ENCODE results near the gene CHRNA1.

CHRNA1 gene

DNA sequence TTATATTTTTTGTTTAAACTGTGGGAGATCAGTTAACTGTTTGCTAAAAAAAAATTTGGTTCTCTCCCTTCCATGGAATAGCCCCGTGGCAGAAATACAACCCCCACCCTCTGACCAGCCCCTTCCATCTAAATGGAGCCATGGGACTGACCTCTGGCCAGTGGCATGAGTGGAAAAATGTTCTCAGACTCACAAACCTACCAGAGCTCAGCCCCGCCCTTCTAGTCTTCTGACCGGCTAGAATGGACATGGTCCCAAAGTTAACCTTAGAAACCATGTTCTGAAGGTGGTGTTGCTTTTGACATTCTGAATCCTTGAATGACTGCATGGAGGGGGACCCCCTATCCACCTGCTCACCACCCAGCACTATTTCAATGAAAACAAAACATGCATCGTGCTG, 1.3 kb upstream of the CHRNA1 start:
- H3K27ac ChIP-seq (ENCODE audit: low read depth, low read length): no peak overlapping the region
- H3K27me3 ChIP-seq (ENCODE audit: control insufficient read depth, low read length): peaks cover 15% of the 10 kb centered on the region
- H3K9me3 ChIP-seq (ENCODE audit: control insufficient read depth, insufficient read depth, low read length): no peaks in the 10 kb centered on the region
- H3K79me2 ChIP-seq (ENCODE audit: control insufficient read depth, low read length): no peaks in the 10 kb centered on the region
- H4K20me1 ChIP-seq (ENCODE audit: control insufficient read depth, insufficient read depth, low read depth, low read length): no peaks in the 10 kb centered on the region
- no peaks in the 10 kb centered on the region for H3K36me3 ChIP-seq (ENCODE audit: control insufficient read depth, low read length)
- H3K4me3 ChIP-seq (ENCODE audit: low read length): no peak overlapping the region
- no peak overlapping the region for H3K4me2 ChIP-seq (ENCODE audit: low read length)
- H3K9me2 ChIP-seq (replicated peaks; ENCODE audit: control insufficient read depth, low read length): no peaks in the 10 kb centered on the region
- H3F3A ChIP-seq (ENCODE audit: control insufficient read depth, insufficient read depth): no peaks in the 10 kb centered on the region
- H3K4me1 ChIP-seq (ENCODE audit: control insufficient read depth, low read length): no peaks in the 10 kb centered on the region
- TF ChIP-seq, protein P1, sequence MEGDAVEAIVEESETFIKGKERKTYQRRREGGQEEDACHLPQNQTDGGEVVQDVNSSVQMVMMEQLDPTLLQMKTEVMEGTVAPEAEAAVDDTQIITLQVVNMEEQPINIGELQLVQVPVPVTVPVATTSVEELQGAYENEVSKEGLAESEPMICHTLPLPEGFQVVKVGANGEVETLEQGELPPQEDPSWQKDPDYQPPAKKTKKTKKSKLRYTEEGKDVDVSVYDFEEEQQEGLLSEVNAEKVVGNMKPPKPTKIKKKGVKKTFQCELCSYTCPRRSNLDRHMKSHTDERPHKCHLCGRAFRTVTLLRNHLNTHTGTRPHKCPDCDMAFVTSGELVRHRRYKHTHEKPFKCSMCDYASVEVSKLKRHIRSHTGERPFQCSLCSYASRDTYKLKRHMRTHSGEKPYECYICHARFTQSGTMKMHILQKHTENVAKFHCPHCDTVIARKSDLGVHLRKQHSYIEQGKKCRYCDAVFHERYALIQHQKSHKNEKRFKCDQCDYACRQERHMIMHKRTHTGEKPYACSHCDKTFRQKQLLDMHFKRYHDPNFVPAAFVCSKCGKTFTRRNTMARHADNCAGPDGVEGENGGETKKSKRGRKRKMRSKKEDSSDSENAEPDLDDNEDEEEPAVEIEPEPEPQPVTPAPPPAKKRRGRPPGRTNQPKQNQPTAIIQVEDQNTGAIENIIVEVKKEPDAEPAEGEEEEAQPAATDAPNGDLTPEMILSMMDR (IDR thresholded peaks at IDR 0.05; ENCODE audit: low read depth, low read length, poor library complexity, severe bottlenecking): no peak
- no peak for TF ChIP-seq EZH2phosphoT487 (IDR thresholded peaks at IDR 0.05; ENCODE audit: borderline replicate concordance, low read length)

GRCh38 chr2:174763780-174764179, 492 bp downstream of the CHRNA1 start:
- H3K79me2 ChIP-seq (ENCODE audit: control insufficient read depth, low read length): no peaks in the 10 kb centered on the region
- H3K9me2 ChIP-seq (replicated peaks; ENCODE audit: control insufficient read depth, low read length): no peaks in the 10 kb centered on the region
- no peak overlapping the region for H3K4me2 ChIP-seq (ENCODE audit: low read length)
- H3K4me1 ChIP-seq (ENCODE audit: control insufficient read depth, low read length): no peaks in the 10 kb centered on the region
- no peak overlapping the region for H3K4me3 ChIP-seq (ENCODE audit: low read length)
- no peaks in the 10 kb centered on the region for H3K9me3 ChIP-seq (ENCODE audit: control insufficient read depth, insufficient read depth, low read length)
- peaks cover 15% of the 10 kb centered on the region for H3K27me3 ChIP-seq (ENCODE audit: control insufficient read depth, low read length)
- H4K20me1 ChIP-seq (ENCODE audit: control insufficient read depth, insufficient read depth, low read depth, low read length): no peaks in the 10 kb centered on the region
- no peaks in the 10 kb centered on the region for H3F3A ChIP-seq (ENCODE audit: control insufficient read depth, insufficient read depth)
- TF ChIP-seq, protein P1 (IDR thresholded peaks at IDR 0.05; ENCODE audit: low read depth, low read length, poor library complexity, severe bottlenecking): no peak
- TF ChIP-seq EZH2phosphoT487 (IDR thresholded peaks at IDR 0.05; ENCODE audit: borderline replicate concordance, low read length): no peak
- H3K27ac ChIP-seq (ENCODE audit: low read depth, low read length): no peak overlapping the region
- no peaks in the 10 kb centered on the region for H3K36me3 ChIP-seq (ENCODE audit: control insufficient read depth, low read length)

DNA sequence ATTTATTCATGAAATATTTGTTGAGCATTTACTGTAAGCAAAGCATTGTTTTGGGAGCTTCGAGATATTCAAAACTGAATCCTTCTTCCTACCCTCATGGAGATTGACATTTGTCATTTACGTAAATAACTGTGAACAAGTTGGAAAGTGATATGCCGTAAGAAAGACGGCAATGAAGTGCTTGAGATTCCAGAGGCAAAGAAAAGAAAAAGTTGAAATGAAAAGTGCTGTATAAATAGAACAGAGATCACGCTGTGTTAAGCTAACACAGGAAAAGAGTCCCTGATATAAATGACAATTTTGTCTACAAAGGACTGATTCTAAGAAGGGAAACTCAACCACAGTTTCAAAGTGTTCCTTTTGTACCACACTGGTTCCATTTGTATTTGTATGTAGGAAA, 1.8 kb downstream of the CHRNA1 start:
- Histone ChIP-seq H3K4me1 (ENCODE audit: control insufficient read depth, low read length) (no peaks in the 10 kb centered on the region), H3K4me3 (ENCODE audit: low read length) (no peak overlapping the region), H3F3A (ENCODE audit: control insufficient read depth, insufficient read depth) (no peaks in the 10 kb centered on the region), H3K27me3 (ENCODE audit: control insufficient read depth, low read length) (peaks cover 15% of the 10 kb centered on the region), H3K9me3 (ENCODE audit: control insufficient read depth, insufficient read depth, low read length) (no peaks in the 10 kb centered on the region), H3K36me3 (ENCODE audit: control insufficient read depth, low read length) (no peaks in the 10 kb centered on the region), H3K27ac (ENCODE audit: low read depth, low read length) (no peak overlapping the region), H3K79me2 (ENCODE audit: control insufficient read depth, low read length) (no peaks in the 10 kb centered on the region), H4K20me1 (ENCODE audit: control insufficient read depth, insufficient read depth, low read depth, low read length) (no peaks in the 10 kb centered on the region), H3K9me2 (replicated peaks; ENCODE audit: control insufficient read depth, low read length) (no peaks in the 10 kb centered on the region), H3K4me2 (ENCODE audit: low read length) (no peak overlapping the region)
- TF ChIP-seq, protein P1 (IDR thresholded peaks at IDR 0.05; ENCODE audit: low read depth, low read length, poor library complexity, severe bottlenecking): no peak
- TF ChIP-seq EZH2phosphoT487 (IDR thresholded peaks at IDR 0.05; ENCODE audit: borderline replicate concordance, low read length): no peak

DNA sequence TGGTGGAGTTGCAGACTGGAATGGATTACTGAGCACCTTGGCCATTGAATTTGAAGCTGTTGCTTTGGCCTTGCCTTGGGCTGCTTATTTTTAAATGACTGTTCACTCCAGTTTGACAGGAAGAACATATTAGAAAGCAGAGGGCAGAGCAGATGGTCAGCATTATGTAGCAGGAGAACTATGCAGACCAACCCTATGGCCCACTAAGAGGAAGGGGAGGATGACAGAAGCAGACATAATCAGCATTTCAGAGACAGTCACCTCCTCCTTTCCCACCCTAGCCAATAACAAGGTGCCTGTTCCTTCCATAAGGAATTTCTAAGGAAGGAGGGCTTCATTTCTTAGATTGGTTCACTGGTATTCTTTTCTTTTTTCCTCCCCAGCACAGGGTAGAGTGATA, 2.4 kb downstream of the CHRNA1 start:
- H3K27ac ChIP-seq (ENCODE audit: low read depth, low read length): no peak overlapping the region
- H3K4me2 ChIP-seq (ENCODE audit: low read length): no peak overlapping the region
- H3F3A ChIP-seq (ENCODE audit: control insufficient read depth, insufficient read depth): no peaks in the 10 kb centered on the region
- H3K4me1 ChIP-seq (ENCODE audit: control insufficient read depth, low read length): no peaks in the 10 kb centered on the region
- H3K4me3 ChIP-seq (ENCODE audit: low read length): no peak overlapping the region
- TF ChIP-seq EZH2phosphoT487 (IDR thresholded peaks at IDR 0.05; ENCODE audit: borderline replicate concordance, low read length): no peak
- TF ChIP-seq, protein P1 (IDR thresholded peaks at IDR 0.05; ENCODE audit: low read depth, low read length, poor library complexity, severe bottlenecking): no peak
- no peaks in the 10 kb centered on the region for H3K36me3 ChIP-seq (ENCODE audit: control insufficient read depth, low read length)
- H3K79me2 ChIP-seq (ENCODE audit: control insufficient read depth, low read length): no peaks in the 10 kb centered on the region
- H3K9me2 ChIP-seq (replicated peaks; ENCODE audit: control insufficient read depth, low read length): no peaks in the 10 kb centered on the region
- no peaks in the 10 kb centered on the region for H3K9me3 ChIP-seq (ENCODE audit: control insufficient read depth, insufficient read depth, low read length)
- H3K27me3 ChIP-seq (ENCODE audit: control insufficient read depth, low read length): peaks cover 15% of the 10 kb centered on the region
- no peaks in the 10 kb centered on the region for H4K20me1 ChIP-seq (ENCODE audit: control insufficient read depth, insufficient read depth, low read depth, low read length)

All from DOHH2 (cell line).